Astrocyte (in vitro differentiated cells and primary cell): Measurements from ENCODE around the gene ZFHX3. TPM values are rescaled to one million over a fixed set of nuclear protein-coding genes. Genes with fewer than 3 reads are reported as not detected.

Source experiments
- DNase-seq: peaks from one replicate; pipeline ENCODE4 v3.0.0-alpha.2; 2010; ENCODE audit warnings: low read depth
- FAIRE-seq: peaks from 2 replicates; lab custom pipeline; 2011; peaks lifted over from hg19 to GRCh38; lab: Jason Lieb, UNC
- H2AFZ ChIP-seq: 2 replicates; pipeline ENCODE4 v1.6.0; 2012; ENCODE audit warnings: low read depth, low read length, inconsistent platforms
- H3K27ac ChIP-seq: 2 replicates; pipeline ENCODE4 v1.5.1; 2011; ENCODE audit warnings: low read depth, low read length, inconsistent platforms
- H3K27me3 ChIP-seq: 2 replicates; pipeline ENCODE4 v1.6.0; 2011; ENCODE audit warnings: low read length, inconsistent platforms; ENCODE audit not compliant: insufficient read depth
- H3K36me3 ChIP-seq: 2 replicates; pipeline ENCODE4 v1.5.1; 2011; ENCODE audit warnings: low read length, inconsistent platforms; ENCODE audit not compliant: insufficient read depth
- H3K4me1 ChIP-seq: 2 replicates; pipeline ENCODE4 v1.5.1; 2011; ENCODE audit warnings: low read length, inconsistent platforms; ENCODE audit not compliant: insufficient read depth
- H3K4me2 ChIP-seq: 2 replicates; pipeline ENCODE4 v1.6.0; 2012; ENCODE audit warnings: low read length, inconsistent platforms
- H3K4me3 ChIP-seq: 2 replicates; pipeline ENCODE4 v1.5.1; 2011; ENCODE audit warnings: low read depth, mild to moderate bottlenecking, low read length, inconsistent platforms; ENCODE audit not compliant: insufficient read depth
- H3K79me2 ChIP-seq: 2 replicates; pipeline ENCODE4 v1.6.0; 2012; ENCODE audit warnings: mild to moderate bottlenecking, low read length, inconsistent platforms; ENCODE audit not compliant: insufficient read depth
- H3K9ac ChIP-seq: 2 replicates; pipeline ENCODE4 v1.6.0; 2012; ENCODE audit warnings: mild to moderate bottlenecking, low read length, inconsistent platforms
- H3K9me3 ChIP-seq: 2 replicates; pipeline ENCODE4 v1.5.1; 2012; ENCODE audit warnings: low read depth, mild to moderate bottlenecking, low read length, inconsistent platforms; ENCODE audit not compliant: insufficient read depth
- H4K20me1 ChIP-seq: 2 replicates; pipeline ENCODE4 v1.6.0; 2012; ENCODE audit warnings: low read length, inconsistent platforms; ENCODE audit not compliant: insufficient read depth
- H3K27ac Mint-ChIP-seq: one replicate; pipeline ENCODE4 v1.8.0; 2021; ENCODE audit warnings: mild to moderate bottlenecking, mixed read lengths; ENCODE audit not compliant: unreplicated experiment
- H3K27me3 Mint-ChIP-seq: one replicate; pipeline ENCODE4 v1.8.0; 2021; ENCODE audit warnings: low read depth, mixed read lengths; ENCODE audit not compliant: unreplicated experiment
- H3K36me3 Mint-ChIP-seq: one replicate; pipeline ENCODE4 v1.8.0; 2021; ENCODE audit warnings: low read depth, mixed read lengths; ENCODE audit not compliant: unreplicated experiment
- H3K4me1 Mint-ChIP-seq: one replicate; pipeline ENCODE4 v1.8.0; 2021; ENCODE audit warnings: low read depth, mixed read lengths; ENCODE audit not compliant: unreplicated experiment
- H3K4me3 Mint-ChIP-seq: one replicate; pipeline ENCODE4 v1.8.0; 2021; ENCODE audit warnings: mild to moderate bottlenecking, moderate library complexity, mixed read lengths; ENCODE audit not compliant: unreplicated experiment
- H3K9me3 Mint-ChIP-seq: one replicate; pipeline ENCODE4 v1.8.0; 2021; ENCODE audit warnings: mild to moderate bottlenecking, mixed read lengths; ENCODE audit not compliant: unreplicated experiment
- EZH2 ChIP-seq: IDR thresholded peaks from 2 replicates; pipeline ENCODE4 v1.6.1; 2012; ENCODE audit warnings: mild to moderate bottlenecking, low read length, inconsistent platforms; ENCODE audit not compliant: insufficient read depth
- total RNA-seq: library from RNA; stranded (reverse); gene quantifications from 2 replicates; pipeline ENCODE4 v1.2.1, GENCODE V29; 2021
- TF ChIP-seq, protein P1 (sequence below): IDR thresholded peaks from 2 replicates; pipeline ENCODE4 v1.5.1; 2011; ENCODE audit warnings: low read depth, mild to moderate bottlenecking, inconsistent platforms, low read length, moderate library complexity; ENCODE audit not compliant: insufficient read depth

Gene ZFHX3
- total RNA-seq, 1 donor from 2014 or later = 19.7 TPM

DNA sequence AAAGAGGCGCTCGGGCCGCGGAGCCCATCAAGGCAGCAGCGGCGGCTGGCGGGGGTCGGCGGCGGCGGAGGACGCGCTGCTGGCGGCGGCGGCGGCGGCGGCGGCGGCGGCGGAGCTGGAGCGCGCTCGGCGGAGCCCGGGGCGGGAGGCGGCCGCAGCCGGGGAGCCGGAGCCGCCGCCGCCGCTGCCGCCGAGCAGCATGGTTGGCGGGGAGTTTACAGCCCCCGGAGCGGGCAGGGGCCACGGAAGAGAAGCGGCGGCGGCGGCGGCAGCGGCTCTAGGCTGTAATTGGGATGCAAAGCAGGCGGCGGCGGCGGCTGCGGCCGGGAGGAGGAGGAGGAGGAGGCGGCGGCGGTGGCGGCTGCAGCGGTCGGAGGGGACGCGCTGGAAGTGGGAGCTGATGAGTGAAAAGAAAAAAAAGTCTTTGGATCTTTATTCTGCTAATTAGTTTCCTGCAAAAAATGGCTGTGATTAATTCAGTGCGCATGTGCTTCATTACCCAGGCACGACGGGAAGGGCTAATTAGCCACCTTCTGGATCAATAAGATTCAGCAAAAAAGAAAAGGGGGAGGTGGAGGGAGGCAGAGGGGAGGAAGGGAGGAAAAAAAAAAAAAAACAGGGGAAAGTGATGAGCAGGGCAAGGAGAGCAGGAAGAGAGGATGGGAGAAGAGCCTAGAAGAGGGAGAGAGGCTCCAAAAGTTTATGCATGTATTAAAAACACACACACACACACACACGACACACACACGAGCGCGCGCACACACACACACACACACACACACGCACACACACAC lies 10.9 kb upstream of the ZFHX3 start:
- peaks cover 56% of the 10 kb centered on the region for H3K4me1 ChIP-seq
- H3K79me2 ChIP-seq = peaks cover 74% of the 10 kb centered on the region
- no peaks in the 10 kb centered on the region for H3K36me3 Mint-ChIP-seq
- peak overlapping the region; percentile 38 for H3K27ac Mint-ChIP-seq
- peak; percentile 60 for DNase-seq
- H3K27ac ChIP-seq = peak overlapping the region; percentile 75
- no peaks in the 10 kb centered on the region for H3K9me3 ChIP-seq
- no peaks in the 10 kb centered on the region for H3K36me3 ChIP-seq
- H3K9me3 Mint-ChIP-seq = no peaks in the 10 kb centered on the region
- peak overlapping the region; percentile 73 for H3K4me3 ChIP-seq
- peaks cover 42% of the 10 kb centered on the region for H3K4me1 Mint-ChIP-seq
- peak overlapping the region; percentile 93 for H3K9ac ChIP-seq
- no peaks in the 10 kb centered on the region for H3K27me3 ChIP-seq
- H3K4me3 Mint-ChIP-seq = peak overlapping the region; percentile 92
- no peak for FAIRE-seq
- H2AFZ ChIP-seq = peak overlapping the region; percentile 23
- TF ChIP-seq EZH2 = no peak
- H3K27me3 Mint-ChIP-seq = peaks cover 27% of the 10 kb centered on the region
- H3K4me2 ChIP-seq = peak overlapping the region; percentile 99
- no peaks in the 10 kb centered on the region for H4K20me1 ChIP-seq

- Mint-ChIP-seq H3K4me1 (peaks cover 39% of the 10 kb centered on the region), H3K9me3 (no peaks in the 10 kb centered on the region), H3K27me3 (peaks cover 23% of the 10 kb centered on the region), H3K27ac (no peak overlapping the region), H3K36me3 (no peaks in the 10 kb centered on the region), H3K4me3 (no peak overlapping the region)
- peaks cover 75% of the 10 kb centered on the region for H3K79me2 ChIP-seq
- H3K27me3 ChIP-seq = no peaks in the 10 kb centered on the region
- TF ChIP-seq EZH2 = no peak
- TF ChIP-seq, protein P1, sequence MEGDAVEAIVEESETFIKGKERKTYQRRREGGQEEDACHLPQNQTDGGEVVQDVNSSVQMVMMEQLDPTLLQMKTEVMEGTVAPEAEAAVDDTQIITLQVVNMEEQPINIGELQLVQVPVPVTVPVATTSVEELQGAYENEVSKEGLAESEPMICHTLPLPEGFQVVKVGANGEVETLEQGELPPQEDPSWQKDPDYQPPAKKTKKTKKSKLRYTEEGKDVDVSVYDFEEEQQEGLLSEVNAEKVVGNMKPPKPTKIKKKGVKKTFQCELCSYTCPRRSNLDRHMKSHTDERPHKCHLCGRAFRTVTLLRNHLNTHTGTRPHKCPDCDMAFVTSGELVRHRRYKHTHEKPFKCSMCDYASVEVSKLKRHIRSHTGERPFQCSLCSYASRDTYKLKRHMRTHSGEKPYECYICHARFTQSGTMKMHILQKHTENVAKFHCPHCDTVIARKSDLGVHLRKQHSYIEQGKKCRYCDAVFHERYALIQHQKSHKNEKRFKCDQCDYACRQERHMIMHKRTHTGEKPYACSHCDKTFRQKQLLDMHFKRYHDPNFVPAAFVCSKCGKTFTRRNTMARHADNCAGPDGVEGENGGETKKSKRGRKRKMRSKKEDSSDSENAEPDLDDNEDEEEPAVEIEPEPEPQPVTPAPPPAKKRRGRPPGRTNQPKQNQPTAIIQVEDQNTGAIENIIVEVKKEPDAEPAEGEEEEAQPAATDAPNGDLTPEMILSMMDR = no peak
- no peaks in the 10 kb centered on the region for H3K36me3 ChIP-seq
- H3K4me3 ChIP-seq = peak overlapping the region; percentile 45
- peak overlapping the region; percentile 15 for H3K4me2 ChIP-seq
- DNase-seq (no peak), FAIRE-seq (no peak)
- no peak overlapping the region for H2AFZ ChIP-seq
- no peaks in the 10 kb centered on the region for H3K9me3 ChIP-seq
- peaks cover 56% of the 10 kb centered on the region for H3K4me1 ChIP-seq
- peak overlapping the region; percentile 66 for H3K27ac ChIP-seq
- H3K9ac ChIP-seq = peak overlapping the region; percentile 93
- no peaks in the 10 kb centered on the region for H4K20me1 ChIP-seq
Measured at GRCh38 chr16:73058221-73058615, 10.3 kb upstream of the ZFHX3 start.

DNA sequence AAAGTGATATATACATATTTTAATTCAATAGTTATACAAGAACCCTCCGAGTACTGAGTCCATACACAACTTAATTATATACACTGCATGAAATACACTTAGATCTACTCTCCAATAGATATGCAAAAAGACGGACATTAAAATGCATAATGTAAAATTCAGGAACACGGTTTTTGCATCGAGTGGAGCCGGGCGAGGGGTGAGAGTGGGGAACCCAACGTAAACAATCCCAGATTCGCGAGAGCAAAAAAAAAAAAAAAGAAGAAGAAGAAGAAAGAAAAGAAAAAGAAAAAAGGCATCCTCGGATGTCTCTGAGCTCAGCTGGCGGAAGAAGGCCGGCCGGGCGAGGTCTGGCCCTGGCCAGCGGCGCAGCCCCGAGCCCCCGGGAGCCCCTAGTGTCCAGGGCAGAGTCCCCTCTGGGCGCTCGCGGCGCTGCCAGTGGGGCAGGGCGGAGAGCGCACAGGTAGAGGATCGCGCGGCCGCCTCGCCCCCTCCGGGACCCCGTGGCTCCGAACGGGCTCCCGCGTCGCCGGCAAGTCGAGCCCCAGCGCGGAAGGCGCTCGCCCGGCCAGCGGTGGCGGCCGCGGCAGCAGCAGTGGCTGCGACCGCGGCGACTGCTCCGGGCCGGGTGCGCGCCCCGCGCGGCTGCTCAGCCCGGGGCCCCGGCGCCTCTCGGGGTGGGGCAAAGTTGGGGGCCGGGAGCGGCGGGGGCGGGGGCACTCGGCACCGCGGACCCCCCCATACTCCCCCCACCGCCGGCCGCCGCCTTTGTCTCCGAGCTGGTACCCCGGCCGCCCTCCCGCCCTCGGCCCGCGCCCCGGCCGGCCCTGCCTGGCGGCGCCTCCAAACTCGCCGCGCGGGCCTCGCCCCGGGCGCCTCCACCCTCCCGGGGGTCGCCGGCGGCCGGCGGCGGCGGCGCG lies 9.6 kb upstream of the ZFHX3 start:
- Histone ChIP-seq H2AFZ (no peak overlapping the region), H3K36me3 (no peaks in the 10 kb centered on the region), H3K9me3 (no peaks in the 10 kb centered on the region), H4K20me1 (no peaks in the 10 kb centered on the region), H3K4me3 (peak overlapping the region; percentile 60), H3K4me2 (peak overlapping the region; percentile 87), H3K4me1 (peaks cover 56% of the 10 kb centered on the region), H3K79me2 (peaks cover 79% of the 10 kb centered on the region), H3K27me3 (no peaks in the 10 kb centered on the region), H3K9ac (peak overlapping the region; percentile 90), H3K27ac (peak overlapping the region; percentile 93)
- Mint-ChIP-seq H3K4me3 (peak overlapping the region; percentile 95), H3K27me3 (peaks cover 20% of the 10 kb centered on the region), H3K4me1 (peaks cover 37% of the 10 kb centered on the region), H3K27ac (peak overlapping the region; percentile 98), H3K9me3 (no peaks in the 10 kb centered on the region), H3K36me3 (no peaks in the 10 kb centered on the region)
- FAIRE-seq = no peak
- DNase-seq = no peak
- TF ChIP-seq EZH2 = no peak
- TF ChIP-seq, protein P1 = no peak
